ENCODE measurements around the gene FGF22.

- TF ChIP-seq POLR2AphosphoS5 (IDR thresholded peaks at IDR 0.05) (no peak), EZH2 (IDR thresholded peaks at IDR 0.05; ENCODE audit: borderline replicate concordance, insufficient read depth, low read length, poor library complexity, severe bottlenecking) (no peak), CTCF (IDR thresholded peaks at IDR 0.05; ENCODE audit: poor library complexity, severe bottlenecking) (no peak), RAD21 (conservative IDR thresholded peaks at IDR 0.05) (no peak), EP300 (conservative IDR thresholded peaks at IDR 0.05; ENCODE audit: poor library complexity, severe bottlenecking) (no peak)
Observed at GRCh38 chr19:660793-661426, 21.2 kb downstream of the FGF22 start.
